Neural progenitor cell (in vitro differentiated cells): ENCODE data around the gene PDE6D.

Experiments used
- EZH2phosphoT487 ChIP-seq: fragments of 200-600 bp; sonication (generic); IDR thresholded peaks from 2 replicates; pipeline ENCODE4 v1.6.1; 2017; ENCODE audit warnings: antibody characterized with exemption
- TF ChIP-seq, protein P1 (sequence below): fragments of 200-600 bp; sonication (generic); IDR thresholded peaks from 2 replicates; pipeline ENCODE4 v1.5.1; 2017; ENCODE audit warnings: antibody characterized with exemption, mild to moderate bottlenecking

DNA sequence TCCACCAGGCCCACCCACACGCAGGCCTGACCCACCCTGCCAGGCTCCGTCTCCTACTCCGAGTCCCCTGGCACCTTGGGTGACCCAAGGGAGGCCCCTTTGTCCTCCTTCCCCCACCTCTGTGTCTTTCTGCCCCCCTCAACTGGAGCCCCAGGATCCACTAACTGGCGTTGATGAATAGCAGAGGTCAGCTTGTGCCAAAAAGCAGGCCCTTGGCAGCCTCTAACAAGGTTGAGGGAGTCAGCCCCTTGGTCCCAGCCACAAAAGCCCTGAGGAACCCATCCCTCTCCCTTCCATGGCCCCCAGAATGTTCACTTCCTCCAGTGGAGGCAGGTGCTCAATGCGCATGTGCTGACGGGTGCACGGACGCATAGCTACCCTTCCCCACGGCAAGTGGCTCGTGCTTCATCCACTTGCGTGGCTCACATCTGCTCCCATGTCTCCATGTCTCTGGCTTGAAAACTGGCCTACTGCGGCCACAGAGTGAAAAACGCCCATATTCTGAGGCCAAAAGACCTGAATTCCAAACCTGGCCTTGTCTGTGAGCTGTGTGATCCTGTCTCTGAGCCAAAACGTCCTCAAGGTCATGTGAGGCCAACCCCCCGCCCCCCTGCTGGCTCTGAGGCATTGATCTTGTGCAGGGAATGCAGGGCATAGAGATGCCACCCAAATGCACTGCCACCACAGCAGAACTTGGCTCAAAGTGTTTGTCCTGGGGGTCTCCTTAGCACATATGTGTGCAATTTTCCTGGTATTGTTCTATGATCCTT, 91.8 kb downstream of the PDE6D start:
- TF ChIP-seq, protein P1, sequence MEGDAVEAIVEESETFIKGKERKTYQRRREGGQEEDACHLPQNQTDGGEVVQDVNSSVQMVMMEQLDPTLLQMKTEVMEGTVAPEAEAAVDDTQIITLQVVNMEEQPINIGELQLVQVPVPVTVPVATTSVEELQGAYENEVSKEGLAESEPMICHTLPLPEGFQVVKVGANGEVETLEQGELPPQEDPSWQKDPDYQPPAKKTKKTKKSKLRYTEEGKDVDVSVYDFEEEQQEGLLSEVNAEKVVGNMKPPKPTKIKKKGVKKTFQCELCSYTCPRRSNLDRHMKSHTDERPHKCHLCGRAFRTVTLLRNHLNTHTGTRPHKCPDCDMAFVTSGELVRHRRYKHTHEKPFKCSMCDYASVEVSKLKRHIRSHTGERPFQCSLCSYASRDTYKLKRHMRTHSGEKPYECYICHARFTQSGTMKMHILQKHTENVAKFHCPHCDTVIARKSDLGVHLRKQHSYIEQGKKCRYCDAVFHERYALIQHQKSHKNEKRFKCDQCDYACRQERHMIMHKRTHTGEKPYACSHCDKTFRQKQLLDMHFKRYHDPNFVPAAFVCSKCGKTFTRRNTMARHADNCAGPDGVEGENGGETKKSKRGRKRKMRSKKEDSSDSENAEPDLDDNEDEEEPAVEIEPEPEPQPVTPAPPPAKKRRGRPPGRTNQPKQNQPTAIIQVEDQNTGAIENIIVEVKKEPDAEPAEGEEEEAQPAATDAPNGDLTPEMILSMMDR: no peak
- TF ChIP-seq EZH2phosphoT487: no peak
